Neutrophil (primary cell): ENCODE data around the gene PTPN11.
A peak's percentile ranks its signal among the peaks of the same experiment; 100 is the strongest.
"Not testable (repeated sequence)": the region's sequence is repeated elsewhere in the genome, so short reads cannot be mapped to it uniquely, and the experiment has no call there.

ENCODE experiments used
- H3K27ac ChIP-seq: fragments of 200-600 bp; sonication (generic); 2 replicates; pipeline ENCODE4 v1.5.1; 2016; ENCODE audit warnings: mild to moderate bottlenecking, moderate library complexity
- H3K27me3 ChIP-seq: fragments of 200-600 bp; sonication (generic); 2 replicates; pipeline ENCODE4 v1.6.0; 2016; ENCODE audit warnings: mild to moderate bottlenecking
- H3K36me3 ChIP-seq: fragments of 200-600 bp; sonication (generic); 2 replicates; pipeline ENCODE4 v1.5.1; 2017
- H3K4me1 ChIP-seq, 2 experiments: fragments of 200-600 bp in 1 of 2; sonication (generic) in 1 of 2; 1 replicate in 1 of 2; 2 replicates in 1 of 2; pipeline versions ENCODE4 v1.5.1 to v1.6.1; 2013 to 2016; ENCODE audit warnings: low read depth in 1 of 2, low read length in 1 of 2, mild to moderate bottlenecking in 1 of 2, moderate library complexity in 1 of 2; ENCODE audit not compliant: control insufficient read depth in 1 of 2, insufficient read depth in 1 of 2
- H3K4me3 ChIP-seq, 2 experiments: fragments of 200-600 bp in 1 of 2; sonication (generic) in 1 of 2; 1 replicate in 1 of 2; 2 replicates in 1 of 2; pipeline ENCODE4 v1.5.1; 2013 to 2016; ENCODE audit warnings: low read depth in 1 of 2, low read length in 1 of 2, mild to moderate bottlenecking in 1 of 2, moderate library complexity in 1 of 2
- H3K9me3 ChIP-seq: fragments of 200-600 bp; sonication (generic); 2 replicates; pipeline ENCODE4 v1.5.1; 2016
- TF ChIP-seq, protein P1 (sequence below): fragments of 200-600 bp; sonication (generic); IDR thresholded peaks from 2 replicates; pipeline ENCODE4 v1.5.1; 2016; ENCODE audit warnings: antibody characterized with exemption

Gene PTPN11

DNA sequence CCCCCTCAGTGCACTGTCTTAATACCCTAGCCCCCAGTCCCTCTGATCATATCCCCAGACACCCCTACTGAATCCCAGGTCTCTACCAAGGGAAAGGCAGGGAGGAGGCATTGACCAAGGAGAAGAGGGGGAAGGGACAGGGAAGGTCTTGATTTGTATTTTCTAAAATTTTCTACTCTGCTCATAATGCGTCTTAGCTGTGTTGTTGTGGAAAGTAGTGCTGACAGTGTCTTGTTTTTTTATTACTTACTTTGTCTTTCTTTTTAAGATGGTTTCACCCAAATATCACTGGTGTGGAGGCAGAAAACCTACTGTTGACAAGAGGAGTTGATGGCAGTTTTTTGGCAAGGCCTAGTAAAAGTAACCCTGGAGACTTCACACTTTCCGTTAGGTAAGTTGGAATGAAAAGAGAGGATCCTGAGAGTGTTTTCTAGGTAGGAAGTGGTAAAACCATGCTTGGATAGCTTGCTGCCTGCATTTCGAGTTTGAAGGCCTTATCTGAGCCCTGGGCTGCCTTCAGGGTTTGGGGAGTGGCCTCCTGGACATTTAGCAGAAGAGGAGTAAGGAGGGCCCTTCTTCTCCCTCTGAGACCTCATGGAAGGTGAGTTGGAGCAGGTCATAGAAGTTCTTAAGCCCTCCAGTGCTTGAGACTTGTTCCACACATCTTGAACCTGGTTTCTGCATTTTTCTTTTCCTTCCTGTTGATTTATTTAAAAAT is 27.4 kb downstream of the PTPN11 start:
- peaks cover 20% of the 10 kb centered on the region for H3K36me3 ChIP-seq
- peak overlapping the region; percentile 25 for H3K27ac ChIP-seq
- H3K4me3 ChIP-seq = no peak overlapping the region
- no peaks in the 10 kb centered on the region for H3K27me3 ChIP-seq
- peaks cover 7 to 8% of the 10 kb centered on the region in 2 experiments for H3K4me1 ChIP-seq
- TF ChIP-seq, protein P1, sequence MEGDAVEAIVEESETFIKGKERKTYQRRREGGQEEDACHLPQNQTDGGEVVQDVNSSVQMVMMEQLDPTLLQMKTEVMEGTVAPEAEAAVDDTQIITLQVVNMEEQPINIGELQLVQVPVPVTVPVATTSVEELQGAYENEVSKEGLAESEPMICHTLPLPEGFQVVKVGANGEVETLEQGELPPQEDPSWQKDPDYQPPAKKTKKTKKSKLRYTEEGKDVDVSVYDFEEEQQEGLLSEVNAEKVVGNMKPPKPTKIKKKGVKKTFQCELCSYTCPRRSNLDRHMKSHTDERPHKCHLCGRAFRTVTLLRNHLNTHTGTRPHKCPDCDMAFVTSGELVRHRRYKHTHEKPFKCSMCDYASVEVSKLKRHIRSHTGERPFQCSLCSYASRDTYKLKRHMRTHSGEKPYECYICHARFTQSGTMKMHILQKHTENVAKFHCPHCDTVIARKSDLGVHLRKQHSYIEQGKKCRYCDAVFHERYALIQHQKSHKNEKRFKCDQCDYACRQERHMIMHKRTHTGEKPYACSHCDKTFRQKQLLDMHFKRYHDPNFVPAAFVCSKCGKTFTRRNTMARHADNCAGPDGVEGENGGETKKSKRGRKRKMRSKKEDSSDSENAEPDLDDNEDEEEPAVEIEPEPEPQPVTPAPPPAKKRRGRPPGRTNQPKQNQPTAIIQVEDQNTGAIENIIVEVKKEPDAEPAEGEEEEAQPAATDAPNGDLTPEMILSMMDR = no peak
- no peaks in the 10 kb centered on the region for H3K9me3 ChIP-seq

DNA sequence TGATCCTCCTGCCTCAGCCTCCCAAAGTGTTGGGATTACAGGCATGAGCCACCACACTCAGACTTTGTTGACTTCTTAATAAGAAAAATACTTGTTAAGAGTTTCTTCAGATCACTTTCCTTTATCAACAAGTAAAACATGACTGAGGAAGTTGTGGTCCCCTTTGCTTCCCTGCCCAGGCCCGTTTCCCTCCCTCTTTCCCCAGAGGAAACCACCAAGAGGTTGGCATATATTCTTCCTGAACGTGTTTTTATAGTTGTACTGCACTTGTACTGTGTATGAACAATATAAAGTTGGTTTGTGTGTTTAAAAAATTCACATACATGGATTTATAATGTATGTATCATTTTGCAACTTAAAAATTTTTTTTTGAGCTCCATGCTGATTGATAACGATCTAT is 28.4 kb downstream of the PTPN11 start:
- H3K9me3 ChIP-seq = no peaks in the 10 kb centered on the region
- no peak overlapping the region for H3K4me3 ChIP-seq
- TF ChIP-seq, protein P1 = no peak
- peak overlapping the region; percentile 57 for H3K27ac ChIP-seq
- H3K4me1 ChIP-seq = peaks cover 7 to 8% of the 10 kb centered on the region in 2 experiments
- no peaks in the 10 kb centered on the region for H3K27me3 ChIP-seq
- H3K36me3 ChIP-seq = peaks cover 29% of the 10 kb centered on the region

DNA sequence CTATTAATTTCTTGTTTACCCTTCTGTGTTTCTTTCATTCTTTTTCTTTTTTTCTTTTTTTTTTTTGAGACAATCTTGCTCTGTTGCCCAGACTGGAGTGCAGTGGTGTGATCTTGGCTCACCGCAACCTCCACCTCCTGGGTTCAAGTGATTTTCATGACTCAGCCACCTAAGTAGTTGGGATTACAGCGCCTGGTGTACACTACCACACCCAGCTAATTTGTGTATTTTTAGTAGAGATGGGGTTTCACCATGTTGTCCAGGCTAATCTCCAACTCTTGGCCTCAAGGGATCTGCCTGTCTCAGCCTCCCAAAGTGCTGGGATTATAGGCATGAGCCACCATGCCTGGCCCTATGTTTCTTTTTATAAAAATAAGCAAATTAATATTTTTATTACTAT is 29.4 kb downstream of the PTPN11 start:
- H3K4me1 ChIP-seq, H3K27ac ChIP-seq, H3K9me3 ChIP-seq, H3K27me3 ChIP-seq, H3K4me3 ChIP-seq: not testable (repeated sequence)
- peaks cover 35% of the 10 kb centered on the region for H3K36me3 ChIP-seq

DNA sequence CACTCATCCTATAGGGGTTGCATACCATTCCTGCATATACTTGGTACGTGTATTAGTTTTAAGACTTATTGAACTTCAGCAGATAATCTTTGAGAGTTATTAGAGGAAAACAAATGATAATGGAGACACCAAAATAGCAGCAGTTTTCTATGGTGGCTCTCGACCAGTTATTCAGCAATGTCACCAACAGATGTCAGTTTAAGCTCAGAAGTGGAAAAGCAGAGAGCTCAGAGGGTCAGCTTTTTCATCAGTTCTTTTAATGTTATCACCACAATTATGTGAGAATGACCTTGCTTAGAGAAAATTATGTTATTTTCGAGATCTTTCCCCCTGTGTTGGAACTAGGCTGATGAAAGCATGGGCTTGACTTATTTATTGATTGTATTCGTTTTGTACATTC is 32.0 kb downstream of the PTPN11 start:
- Histone ChIP-seq H3K36me3 (peaks cover 59% of the 10 kb centered on the region), H3K27me3 (no peaks in the 10 kb centered on the region), H3K27ac (no peak overlapping the region), H3K4me3 (no peak overlapping the region), H3K4me1 (peaks cover 7 to 8% of the 10 kb centered on the region in 2 experiments), H3K9me3 (no peaks in the 10 kb centered on the region)
- TF ChIP-seq, protein P1 = no peak

DNA sequence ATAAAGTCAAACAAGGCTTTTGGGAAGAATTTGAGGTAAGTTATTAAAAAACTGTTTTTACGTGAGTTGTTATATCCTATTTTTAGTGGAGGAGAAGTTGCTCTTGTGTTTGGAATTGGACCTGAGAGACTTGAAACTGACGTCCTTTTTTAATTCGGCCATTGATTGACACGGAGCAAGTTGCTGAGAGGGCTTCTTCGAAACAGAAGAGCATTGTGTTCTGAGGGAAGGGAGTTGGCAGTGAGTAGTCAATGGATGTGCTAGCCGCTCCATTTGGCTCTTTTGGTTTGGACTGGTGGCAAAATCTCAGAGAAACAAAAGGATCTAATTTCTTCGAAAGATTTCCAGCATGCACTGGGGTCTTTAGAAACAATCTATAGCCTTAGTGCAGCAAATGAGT is 37.3 kb downstream of the PTPN11 start:
- Histone ChIP-seq H3K27ac (no peak overlapping the region), H3K4me3 (no peak overlapping the region), H3K27me3 (no peaks in the 10 kb centered on the region), H3K9me3 (no peaks in the 10 kb centered on the region), H3K4me1 (no peaks in the 10 kb centered on the region), H3K36me3 (peaks cover 82% of the 10 kb centered on the region)
- TF ChIP-seq, protein P1 = no peak

DNA sequence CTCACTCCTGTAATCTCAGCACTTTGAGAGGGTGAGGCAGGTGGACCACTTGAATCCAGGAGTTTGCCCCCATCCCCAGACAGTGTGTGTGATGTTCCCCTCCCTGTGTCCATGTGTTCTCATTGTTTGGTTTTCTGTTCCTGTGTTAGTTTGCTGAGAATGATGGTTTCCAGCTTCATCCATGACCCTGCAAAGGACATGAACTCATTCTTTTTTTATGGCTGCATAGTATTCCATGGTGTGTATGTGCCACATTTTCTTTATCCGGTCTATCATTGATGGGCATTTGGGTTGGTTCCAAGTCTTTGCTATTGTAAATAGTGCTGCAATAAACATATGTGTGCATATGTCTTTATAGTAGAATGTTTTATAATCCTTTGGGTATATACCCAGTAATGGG is 38.4 kb downstream of the PTPN11 start:
- not testable (repeated sequence) for H3K4me3 ChIP-seq, H3K9me3 ChIP-seq, H3K27me3 ChIP-seq, H3K27ac ChIP-seq, H3K4me1 ChIP-seq
- H3K36me3 ChIP-seq = peaks cover 81% of the 10 kb centered on the region
